UCSD-AML1 (cell line): ENCODE data around the gene NFASC.

Source experiments
- DNase-seq: peaks from one replicate; lab custom pipeline; 2025; ENCODE audit not compliant: unreplicated experiment; lab: John Stamatoyannopoulos, UW

NFASC gene

DNA sequence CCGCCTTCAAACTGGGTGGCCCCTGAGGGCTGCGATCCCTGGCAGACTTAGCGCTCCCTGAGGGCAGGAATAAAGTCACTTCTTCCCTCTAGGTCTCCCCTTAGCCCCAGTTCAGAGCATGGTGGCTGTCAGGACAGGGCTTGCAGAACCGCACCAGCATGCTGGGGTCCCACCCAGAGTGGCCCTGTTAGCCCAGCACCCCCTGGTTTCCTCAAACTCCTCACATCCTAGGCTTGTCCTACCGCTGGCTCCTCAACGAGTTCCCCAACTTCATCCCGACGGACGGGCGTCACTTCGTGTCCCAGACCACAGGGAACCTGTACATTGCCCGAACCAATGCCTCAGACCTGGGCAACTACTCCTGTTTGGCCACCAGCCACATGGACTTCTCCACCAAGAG is 188.2 kb downstream of the NFASC start:
- DNase-seq, result no peak

DNA sequence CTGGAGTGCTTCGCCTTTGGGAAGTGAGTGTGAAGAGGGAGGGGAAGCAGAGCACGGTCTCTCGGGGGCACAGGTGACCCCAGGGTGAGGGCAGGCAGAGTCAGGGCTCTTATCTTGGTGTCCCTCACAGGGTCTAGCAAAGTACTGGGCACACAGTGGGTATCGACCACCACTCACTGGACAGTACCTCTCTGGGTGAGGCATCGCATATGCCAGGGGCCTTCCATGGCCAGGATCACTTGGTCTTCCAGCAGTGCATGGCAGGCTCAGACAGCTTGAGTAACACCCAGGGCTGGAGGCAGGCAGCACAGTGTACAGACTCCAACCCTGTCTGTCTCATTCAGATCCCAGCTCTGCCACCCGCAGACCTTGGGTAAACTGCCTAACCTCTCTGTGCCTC is 189.0 kb downstream of the NFASC start:
- DNase-seq, result no peak

DNA sequence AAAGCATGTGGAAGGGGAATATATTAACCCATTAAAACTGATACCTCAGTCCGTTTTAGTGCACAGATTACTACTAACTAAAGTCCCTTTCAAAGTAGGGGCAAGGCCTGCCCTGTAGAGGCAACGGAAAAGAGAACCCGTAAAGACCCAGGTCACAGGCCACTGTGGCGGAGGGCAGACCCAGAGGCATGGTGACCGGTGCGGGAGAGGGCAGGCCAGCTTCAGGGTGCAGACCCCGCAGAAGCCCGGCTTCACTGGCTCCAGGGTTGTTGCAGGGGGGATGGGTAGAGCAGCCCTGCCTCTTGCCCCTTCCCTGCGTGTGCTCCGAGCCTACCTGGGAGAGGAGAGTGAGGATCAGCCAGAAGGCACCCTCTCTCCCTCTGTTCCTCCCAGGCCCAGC is 190.1 kb downstream of the NFASC start:
- no peak for DNase-seq

DNA sequence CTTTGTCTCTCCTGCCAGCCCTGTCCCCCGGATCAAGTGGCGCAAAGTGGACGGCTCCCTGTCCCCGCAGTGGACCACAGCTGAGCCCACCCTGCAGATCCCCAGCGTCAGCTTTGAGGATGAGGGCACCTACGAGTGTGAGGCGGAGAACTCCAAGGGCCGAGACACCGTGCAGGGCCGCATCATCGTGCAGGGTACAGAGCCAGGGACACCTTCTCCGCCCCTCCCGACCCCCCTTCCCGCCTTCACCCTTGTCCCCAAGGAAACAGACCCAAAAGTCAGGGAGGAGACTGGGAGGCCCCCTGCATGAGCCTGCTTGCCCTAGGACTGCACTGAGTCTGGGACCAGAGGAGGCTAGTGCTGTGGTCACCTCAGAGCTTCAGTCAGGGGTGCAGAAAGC is 190.6 kb downstream of the NFASC start:
- DNase-seq, result no peak

DNA sequence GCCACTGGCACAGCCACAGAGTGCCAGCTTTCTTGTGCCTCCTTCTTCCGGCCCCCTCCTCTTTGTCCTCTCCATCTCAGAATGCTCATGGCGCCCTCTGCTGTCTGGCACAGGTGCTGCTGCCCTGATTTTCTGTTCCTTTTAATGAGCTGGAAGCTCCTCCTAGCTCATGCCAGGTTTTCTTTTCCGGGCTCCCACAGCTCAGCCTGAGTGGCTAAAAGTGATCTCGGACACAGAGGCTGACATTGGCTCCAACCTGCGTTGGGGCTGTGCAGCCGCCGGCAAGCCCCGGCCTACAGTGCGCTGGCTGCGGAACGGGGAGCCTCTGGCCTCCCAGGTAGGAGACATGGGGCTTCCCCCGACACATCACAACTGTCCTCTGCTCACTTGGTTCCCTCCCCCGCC is 191.0 kb downstream of the NFASC start:
- DNase-seq, result peak; percentile 76

DNA sequence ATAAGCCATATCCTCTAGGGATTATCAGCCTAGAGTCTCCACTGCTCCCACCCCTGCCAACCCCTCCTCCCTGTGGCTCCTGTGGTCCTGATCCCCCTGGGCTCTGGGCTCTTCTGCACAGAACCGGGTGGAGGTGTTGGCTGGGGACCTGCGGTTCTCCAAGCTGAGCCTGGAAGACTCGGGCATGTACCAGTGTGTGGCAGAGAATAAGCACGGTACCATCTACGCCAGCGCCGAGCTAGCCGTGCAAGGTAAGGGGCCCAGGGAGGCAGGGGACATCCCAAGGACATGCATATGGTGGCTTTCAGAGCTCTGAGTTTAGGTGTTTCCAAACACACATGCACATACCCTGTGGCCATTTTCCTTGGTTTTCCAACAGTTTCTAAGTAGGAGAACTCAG is 191.7 kb downstream of the NFASC start:
- DNase-seq, result no peak

DNA sequence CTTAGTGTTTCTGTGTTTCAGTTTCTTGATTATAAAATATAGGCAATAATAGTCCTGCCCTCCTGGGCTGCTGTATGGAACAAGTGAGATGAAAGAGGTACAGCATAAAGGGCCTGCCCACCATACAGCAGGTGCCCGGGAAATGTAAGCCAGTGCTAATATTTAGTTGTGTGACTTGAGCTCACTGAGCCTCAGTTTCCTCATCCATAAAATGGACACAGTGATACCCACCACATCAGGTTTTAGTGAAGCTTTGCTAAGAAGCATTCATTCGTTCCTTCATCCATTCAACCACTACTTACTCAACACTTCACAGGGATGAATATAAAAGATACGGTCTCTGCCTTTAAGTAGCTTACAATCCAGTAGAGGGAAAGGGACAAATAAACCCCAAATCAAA is 192.2 kb downstream of the NFASC start:
- DNase-seq, result no peak

DNA sequence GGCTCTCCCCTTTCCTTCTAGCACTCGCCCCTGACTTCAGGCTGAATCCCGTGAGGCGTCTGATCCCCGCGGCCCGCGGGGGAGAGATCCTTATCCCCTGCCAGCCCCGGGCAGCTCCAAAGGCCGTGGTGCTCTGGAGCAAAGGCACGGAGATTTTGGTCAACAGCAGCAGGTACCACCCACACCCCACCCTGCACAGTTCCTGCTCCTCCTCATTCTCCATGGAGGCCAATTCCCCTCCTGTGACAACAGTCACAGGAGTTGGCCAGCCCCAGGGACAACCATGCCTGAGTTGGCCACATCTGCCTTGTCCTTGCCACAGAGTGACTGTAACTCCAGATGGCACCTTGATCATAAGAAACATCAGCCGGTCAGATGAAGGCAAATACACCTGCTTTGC is 193.6 kb downstream of the NFASC start:
- no peak for DNase-seq

DNA sequence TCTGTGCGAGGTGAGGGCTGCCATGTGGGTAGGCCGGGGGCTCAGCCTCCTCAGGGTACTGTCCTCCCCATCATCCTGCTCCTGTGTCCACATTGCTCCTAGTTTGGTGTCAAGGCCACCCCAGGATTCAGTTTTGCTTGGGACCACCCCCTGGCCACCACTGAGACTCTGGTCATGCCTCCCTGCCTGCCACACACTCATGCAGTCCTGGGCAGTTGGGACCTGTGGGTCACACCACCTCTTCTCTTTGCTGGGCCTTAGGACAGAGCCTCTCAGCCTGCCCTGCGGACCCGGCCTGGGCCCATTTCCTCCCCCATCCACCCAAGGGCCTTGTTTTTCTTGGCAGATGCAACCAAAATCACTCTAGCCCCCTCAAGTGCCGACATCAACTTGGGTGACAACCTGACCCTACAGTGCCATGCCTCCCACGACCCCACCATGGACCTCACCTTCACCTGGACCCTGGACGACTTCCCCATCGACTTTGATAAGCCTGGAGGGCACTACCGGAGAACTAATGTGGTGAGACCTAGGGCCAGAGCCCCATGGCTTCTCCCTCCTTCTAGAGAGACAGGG is 194.2 kb downstream of the NFASC start:
- DNase-seq, result no peak

DNA sequence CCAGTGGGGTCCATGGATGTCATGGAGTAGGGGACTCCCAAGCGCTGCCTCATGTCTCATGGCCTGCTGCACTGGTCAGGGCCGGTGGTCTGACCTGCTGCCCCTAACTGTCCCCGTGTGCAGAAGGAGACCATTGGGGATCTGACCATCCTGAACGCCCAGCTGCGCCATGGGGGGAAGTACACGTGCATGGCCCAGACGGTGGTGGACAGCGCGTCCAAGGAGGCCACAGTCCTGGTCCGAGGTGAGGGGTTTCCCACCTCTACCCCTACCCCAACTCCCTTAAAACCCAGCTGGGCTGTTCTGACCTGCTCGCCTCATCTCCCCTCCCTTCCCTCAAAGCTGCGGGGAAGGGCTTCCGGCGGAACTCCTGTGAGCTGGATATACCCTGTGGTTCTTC is 195.0 kb downstream of the NFASC start:
- DNase-seq, result no peak

DNA sequence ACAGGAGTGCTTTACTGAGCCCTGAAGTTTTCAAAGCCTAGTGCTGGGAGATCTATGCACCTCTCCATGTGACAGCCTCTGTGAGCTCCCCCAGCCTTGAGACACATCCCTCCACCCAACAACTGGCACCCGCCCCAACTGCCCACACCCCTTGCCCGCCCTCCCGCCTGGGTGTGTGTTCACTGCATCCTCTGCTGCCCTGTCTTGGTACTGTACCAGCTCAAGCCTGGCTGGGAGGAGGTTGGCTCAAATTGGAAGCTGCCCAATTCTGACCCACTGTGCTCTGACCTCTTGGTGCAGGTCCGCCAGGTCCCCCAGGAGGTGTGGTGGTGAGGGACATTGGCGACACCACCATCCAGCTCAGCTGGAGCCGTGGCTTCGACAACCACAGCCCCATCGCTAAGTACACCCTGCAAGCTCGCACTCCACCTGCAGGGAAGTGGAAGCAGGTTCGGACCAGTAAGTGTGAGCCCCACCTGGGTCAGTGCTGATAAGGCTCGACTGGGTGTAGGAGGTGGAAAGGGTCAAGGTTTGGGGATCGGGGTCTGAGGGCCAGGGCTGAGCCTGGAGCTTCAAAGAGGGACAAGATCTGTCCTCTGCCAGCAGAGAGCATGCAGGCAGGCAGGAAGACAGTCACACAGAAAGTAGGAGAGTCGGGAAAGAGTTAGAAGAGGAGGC is 195.6 kb downstream of the NFASC start:
- no peak for DNase-seq

DNA sequence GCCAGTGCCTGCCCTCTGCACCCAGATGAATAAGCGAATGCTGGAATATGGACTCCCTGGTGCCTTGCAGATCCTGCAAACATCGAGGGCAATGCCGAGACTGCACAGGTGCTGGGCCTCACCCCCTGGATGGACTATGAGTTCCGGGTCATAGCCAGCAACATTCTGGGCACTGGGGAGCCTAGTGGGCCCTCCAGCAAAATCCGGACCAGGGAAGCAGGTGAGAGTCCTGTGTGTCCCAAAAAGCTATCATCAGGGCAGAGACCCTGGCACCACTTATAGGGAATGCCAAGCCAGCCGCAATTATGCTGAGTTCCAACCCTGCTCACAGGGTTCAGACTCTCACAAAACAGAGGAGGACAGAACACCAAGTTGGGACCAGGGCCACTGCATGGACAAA is 196.4 kb downstream of the NFASC start:
- DNase-seq, result no peak

DNA sequence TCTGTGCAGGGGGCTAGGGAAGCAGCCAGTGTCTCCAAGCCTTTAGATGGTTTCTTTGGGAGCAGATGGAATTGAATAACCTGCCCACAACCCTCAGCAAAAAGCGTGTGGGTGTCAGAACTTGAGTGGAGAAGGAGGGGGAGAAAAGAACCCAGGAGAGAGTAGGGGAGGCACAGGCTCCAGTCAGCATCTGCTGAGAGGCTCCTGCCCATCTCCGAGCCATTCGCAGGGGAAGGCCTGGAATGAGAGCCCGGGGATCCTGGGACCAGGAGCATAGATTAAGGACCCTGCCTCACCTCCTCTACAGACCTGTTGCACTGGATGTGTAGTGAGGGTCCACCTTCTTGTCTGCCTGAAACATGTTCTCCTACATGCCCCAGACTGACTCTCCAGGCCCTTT is 197.3 kb downstream of the NFASC start:
- no peak for DNase-seq

DNA sequence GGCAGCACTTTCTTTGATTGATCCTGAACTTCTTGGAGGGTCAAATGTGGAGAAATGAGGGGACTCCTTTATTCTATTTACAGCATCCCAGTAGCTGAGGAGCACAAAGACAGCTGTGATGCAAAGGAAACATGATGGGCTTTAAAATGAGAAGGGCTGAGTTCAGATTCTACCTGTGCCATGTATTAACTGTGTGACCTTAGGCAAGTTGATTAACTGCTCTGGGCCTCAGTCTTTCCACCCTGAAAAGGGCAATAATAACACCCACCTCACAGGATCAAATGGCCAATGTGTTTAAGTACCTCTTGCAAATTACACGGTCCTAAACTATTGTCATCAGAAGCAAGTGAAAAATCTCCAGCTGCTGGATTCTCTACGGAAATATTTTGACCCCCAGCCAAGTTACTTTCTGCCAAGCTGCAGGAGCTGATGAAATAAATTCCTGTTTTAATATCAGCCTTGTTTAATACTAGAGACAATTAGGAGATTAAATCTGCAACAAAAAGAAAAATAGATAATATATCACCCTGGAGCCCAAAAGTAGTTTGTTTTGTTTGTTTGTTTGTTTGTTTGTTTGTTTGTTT is 197.9 kb downstream of the NFASC start:
- DNase-seq, result no peak

DNA sequence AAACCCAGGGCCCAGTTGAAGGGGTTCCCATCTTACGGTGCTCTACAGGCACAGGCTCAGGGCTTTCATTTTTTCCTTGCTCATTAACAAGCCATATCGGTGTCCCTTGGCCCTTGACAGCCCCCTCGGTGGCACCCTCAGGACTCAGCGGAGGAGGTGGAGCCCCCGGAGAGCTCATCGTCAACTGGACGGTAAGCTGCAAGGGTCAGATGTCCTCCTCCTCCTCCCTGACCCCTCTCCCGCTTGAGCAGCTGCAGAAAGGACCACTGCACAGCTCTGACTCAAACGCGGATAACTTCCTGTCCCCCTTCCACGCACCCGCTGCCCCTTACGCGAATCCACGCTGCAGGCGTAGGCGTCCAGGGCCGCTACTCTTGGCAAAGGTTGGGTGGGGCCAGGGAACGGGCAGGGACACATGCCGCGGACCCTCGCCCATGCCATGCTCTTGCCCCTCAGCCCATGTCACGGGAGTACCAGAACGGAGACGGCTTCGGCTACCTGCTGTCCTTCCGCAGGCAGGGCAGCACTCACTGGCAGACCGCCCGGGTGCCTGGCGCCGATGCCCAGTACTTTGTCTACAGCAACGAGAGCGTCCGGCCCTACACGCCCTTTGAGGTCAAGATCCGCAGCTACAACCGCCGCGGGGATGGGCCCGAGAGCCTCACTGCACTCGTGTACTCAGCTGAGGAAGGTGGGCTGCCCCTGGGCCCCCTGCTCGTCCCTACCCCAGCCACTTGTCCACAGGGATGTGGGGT is 198.9 kb downstream of the NFASC start:
- DNase-seq, result no peak

DNA sequence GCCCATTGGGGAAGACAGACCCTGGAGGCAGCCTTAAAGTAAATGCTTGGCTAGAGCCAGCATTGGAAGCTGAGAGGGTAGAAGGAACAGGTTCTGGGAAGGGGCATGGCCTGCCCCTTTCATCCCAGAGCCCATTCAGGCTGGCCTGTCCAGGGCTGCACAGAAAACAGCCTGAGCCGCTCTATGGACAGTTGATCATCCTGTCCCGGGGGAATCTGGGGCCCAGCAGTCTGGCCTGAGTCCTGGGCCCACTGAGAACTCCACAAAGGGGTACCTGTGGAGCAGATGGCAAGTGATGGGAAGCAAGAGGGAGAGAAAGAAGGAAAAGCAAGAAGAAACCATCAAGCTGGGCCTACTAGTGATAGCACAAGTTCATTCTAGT is 200.4 kb downstream of the NFASC start:
- DNase-seq, result no peak

DNA sequence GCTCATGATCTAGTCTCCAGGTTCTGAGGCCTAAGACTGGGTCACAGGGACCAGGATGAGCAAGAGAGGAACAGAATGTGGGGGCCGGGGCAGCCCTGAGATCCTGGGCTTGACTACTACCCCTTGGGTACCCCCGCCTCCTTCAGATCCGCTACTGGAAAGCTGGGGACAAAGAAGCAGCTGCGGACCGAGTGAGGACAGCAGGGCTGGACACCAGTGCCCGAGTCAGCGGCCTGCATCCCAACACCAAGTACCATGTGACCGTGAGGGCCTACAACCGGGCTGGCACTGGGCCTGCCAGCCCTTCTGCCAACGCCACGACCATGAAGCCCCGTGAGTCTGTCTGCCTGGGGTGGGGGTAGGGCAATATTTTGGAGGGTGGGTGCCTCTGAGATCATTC is 201.1 kb downstream of the NFASC start:
- no peak for DNase-seq

DNA sequence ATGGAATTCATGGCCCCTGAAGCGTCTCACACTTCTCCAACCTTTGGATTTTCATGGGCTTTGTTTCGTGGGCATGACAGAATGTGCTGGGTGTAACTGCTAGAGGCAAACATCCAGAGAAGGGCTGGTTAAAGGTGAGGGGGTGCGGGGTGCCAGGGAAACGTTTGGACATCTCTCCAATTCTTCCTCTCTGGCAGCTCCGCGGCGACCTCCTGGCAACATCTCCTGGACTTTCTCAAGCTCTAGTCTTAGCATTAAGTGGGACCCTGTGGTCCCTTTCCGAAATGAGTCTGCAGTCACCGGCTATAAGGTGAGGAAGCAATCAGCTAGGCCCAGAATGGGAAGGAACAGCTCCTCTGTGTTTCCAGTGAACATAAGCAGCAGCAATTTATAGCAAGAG is 201.6 kb downstream of the NFASC start:
- no peak for DNase-seq
